ENCODE measurements around the gene IFITM10.
A peak's percentile ranks its signal among the peaks of the same experiment; 100 is the strongest.

Gene IFITM10

DNA sequence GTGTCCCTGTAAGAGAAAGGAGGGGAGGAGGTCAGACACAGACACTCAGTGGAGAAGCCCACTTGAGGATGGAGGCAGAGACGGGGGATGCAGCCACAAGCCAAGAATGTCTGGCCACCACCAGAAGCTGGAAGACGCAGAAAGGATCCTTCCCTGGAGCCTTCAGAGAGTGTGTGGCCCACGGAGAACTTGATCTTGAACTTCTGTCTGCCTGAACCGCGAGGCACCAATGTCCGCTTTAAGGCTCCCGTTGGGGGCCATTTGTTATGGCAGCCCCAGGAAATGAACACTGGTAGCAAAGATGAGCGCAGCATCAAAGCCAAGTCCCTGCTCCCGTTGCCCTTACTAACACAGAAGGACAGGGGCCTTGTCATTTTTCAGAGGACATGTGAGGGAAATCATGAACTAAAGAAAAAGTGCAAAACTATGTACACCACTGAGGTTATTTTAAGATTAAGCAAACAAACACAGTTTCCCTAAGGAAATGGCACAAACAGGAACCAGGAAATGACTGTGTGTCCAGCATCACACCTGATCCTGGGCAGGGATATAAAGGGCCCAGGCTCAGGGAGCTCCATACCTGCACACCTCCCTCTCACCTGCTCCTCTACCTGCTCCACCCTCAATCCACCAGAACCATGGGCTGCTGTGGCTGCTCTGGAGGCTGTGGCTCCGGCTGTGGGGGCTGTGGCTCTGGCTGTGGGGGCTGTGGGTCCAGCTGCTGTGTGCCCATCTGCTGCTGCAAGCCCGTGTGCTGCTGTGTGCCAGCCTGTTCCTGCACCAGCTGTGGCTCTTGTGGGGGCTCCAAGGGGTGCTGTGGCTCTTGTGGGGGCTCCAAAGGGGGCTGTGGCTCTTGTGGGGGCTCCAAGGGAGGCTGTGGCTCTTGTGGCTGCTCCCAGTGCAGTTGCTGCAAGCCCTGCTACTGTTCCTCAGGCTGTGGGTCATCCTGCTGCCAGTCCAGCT lies 53.5 kb downstream of the IFITM10 start, which contains the start of gene KRTAP5-6:
TSS of gene KRTAP5-6 (plus strand) at position 588 of the 963 bp plus-strand sequence. CDS start at position 639, 51 bp downstream.
- Histone ChIP-seq H3K36me3 (ENCODE audit: control insufficient read depth, insufficient read depth, low read length) (no peaks in the 10 kb centered on the region), H3K27ac (ENCODE audit: low read depth, low read length) (no peak within 1 kb of the TSS), H3K27me3 (ENCODE audit: control insufficient read depth, insufficient read depth, low read length) (no peaks in the 10 kb centered on the region), H3K4me1 (ENCODE audit: control insufficient read depth, insufficient read depth, low read length) (no peaks in the 10 kb centered on the region), H3K4me3 (ENCODE audit: low read length) (no peak within 1 kb of the TSS), H3K9ac (ENCODE audit: low read length) (no peak within 1 kb of the TSS)

DNA sequence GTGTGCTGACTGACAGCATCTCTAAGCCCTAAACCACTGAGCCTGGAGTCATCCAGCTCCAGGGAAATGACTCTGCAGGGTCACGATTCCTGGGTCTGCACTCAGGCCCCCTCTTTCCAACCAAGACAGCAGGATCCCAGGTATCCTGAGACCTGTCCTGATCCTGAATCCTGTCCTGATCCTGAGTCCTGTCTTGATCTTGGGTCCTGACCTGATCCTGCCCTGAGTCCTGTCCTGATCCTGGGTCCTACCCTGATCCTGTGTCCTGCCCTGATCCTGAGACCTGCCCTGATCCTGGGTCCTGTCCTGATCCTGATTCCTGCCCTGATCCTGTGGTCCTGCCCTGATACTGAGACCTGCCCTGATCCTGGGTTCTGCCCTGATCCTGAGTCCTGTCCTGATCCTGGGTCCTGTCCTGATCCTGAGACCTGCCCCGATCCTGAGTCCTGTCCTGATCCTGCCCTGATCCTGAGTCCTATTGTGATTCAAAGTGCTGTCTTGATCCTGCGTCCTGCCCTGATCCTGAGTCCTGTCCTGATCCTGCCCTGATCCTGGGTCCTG lies 54.8 kb downstream of the IFITM10 start:
- H3K4me3 ChIP-seq (ENCODE audit: low read length): no peak overlapping the region
- H3K9ac ChIP-seq (ENCODE audit: low read length): no peak overlapping the region
- H3K4me1 ChIP-seq (ENCODE audit: control insufficient read depth, insufficient read depth, low read length): no peaks in the 10 kb centered on the region
- H3K27ac ChIP-seq (ENCODE audit: low read depth, low read length): no peak overlapping the region
- H3K36me3 ChIP-seq (ENCODE audit: control insufficient read depth, insufficient read depth, low read length): no peaks in the 10 kb centered on the region
- peaks cover 3% of the 10 kb centered on the region for H3K27me3 ChIP-seq (ENCODE audit: control insufficient read depth, insufficient read depth, low read length)

DNA sequence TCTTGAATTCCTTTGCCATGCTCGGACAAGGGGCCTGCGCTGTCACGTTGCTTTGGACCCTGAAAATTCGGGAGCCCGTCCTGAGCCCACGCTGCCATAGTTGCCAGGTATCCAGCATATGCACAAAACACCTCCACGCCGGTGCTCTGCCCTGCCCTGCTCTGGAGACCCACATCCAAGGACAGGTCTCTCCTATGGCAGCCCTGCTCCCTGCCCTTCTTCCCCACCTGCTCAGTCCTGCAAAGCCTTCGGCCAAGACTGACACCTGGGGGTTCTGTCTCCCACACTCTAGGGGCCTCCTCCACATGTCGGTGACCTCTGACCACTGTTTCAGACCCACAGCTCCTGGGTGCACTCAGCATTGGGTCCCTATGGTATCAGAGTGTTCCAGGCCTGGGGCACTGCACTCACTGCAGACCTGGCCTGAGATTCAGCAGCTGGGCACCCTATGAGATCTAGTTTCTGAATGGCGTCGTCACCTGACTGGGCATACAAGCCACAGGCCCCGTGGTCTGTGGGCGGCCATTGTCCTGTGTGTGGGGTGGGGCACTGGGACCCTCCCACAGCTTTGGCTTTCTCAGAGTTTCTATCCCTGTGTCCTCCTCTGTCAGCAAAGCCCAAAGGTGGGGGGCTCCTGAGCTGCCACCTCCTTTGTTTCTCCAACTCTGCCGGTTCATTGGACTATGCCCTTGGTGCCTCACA lies 55.4 kb downstream of the IFITM10 start:
- H3K36me3 ChIP-seq (ENCODE audit: control insufficient read depth, insufficient read depth, low read length): no peaks in the 10 kb centered on the region
- H3K27ac ChIP-seq (ENCODE audit: low read depth, low read length): no peak overlapping the region
- H3K4me3 ChIP-seq (ENCODE audit: low read length): no peak overlapping the region
- H3K27me3 ChIP-seq (ENCODE audit: control insufficient read depth, insufficient read depth, low read length): peaks cover 3% of the 10 kb centered on the region
- H3K4me1 ChIP-seq (ENCODE audit: control insufficient read depth, insufficient read depth, low read length): no peaks in the 10 kb centered on the region
- H3K9ac ChIP-seq (ENCODE audit: low read length): no peak overlapping the region

DNA sequence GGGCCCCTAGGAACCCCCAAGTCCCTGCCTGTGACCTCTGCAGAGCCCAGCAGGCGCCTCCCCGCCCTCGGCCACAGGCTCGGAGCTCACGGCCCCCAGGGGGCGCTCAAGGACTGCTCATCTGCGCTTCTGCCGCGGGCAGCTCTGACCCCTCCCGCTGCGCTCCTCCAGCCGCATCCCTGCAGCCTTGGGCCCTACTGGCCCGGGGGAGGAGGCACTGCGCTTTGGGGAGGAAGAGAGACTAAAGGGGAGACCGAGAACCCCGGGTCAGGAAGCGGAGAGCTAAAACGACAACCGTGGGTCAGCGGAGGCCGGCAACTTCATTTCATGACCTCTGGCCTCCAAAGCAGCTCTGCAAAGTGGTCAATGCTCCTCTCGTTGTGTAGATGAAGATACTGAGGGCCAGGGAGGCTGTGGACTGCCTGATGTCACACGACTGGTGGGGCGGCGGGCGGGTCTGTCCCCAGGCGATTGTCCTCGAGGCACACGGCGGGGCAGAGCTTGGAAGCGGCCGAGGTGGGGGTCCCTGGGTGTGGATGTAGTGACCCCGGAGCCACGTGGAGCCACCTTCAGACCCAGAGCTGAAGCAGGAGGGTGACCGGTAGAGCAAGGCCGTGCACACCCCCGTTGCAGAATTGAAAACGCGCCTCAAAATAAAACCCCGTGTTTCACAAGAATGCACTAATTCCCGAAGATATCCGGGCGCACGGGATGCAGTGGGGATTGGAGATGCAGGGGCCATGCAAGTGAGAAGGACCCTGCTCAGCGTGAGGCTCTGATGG lies 56.1 kb downstream of the IFITM10 start:
- Histone ChIP-seq H3K4me3 (ENCODE audit: low read length) (peak overlapping the region; percentile 80), H3K9ac (ENCODE audit: low read length) (no peak overlapping the region), H3K27me3 (ENCODE audit: control insufficient read depth, insufficient read depth, low read length) (peaks cover 3% of the 10 kb centered on the region), H3K4me1 (ENCODE audit: control insufficient read depth, insufficient read depth, low read length) (no peaks in the 10 kb centered on the region), H3K36me3 (ENCODE audit: control insufficient read depth, insufficient read depth, low read length) (no peaks in the 10 kb centered on the region), H3K27ac (ENCODE audit: low read depth, low read length) (peak overlapping the region; percentile 41)

DNA sequence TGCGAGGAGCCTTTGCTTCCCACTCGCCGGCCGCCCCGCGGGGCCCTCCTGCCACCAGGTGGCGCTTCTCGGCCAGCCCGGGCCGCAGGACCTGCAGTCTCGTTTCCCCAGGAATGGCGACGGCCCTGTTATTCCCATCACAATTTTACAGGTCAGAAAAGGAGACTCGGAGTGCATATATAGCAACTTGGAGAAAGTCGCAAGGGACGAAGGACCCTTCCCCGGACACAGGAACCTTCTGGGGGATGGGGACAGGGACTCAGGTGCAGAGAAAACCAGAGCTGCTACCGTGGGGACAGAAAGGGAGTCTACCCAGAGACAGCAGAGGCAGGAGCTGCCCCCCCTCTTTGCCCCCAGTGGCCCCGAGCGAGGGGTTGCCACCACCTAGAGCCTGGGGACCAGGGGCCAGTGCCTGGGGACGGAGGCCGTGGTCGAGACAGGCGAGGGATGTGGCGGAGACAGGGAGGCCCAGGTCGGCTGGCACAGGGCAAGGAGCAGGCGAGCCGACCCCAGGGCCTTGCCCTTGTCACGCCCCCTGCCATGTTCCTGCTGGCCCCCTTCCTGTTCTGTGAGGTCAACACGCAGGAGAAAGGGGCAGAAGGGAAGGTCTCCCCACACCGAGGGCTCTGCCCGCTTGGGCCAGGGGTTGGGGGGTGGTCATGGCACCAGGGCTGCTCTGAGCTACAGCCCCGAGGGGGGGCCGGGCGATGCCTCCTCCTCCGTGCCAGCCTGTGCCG lies 56.9 kb downstream of the IFITM10 start:
- Histone ChIP-seq H3K9ac (ENCODE audit: low read length) (peak overlapping the region; percentile 36), H3K4me3 (ENCODE audit: low read length) (peak overlapping the region; percentile 80), H3K36me3 (ENCODE audit: control insufficient read depth, insufficient read depth, low read length) (no peaks in the 10 kb centered on the region), H3K27ac (ENCODE audit: low read depth, low read length) (peak overlapping the region; percentile 41), H3K4me1 (ENCODE audit: control insufficient read depth, insufficient read depth, low read length) (no peaks in the 10 kb centered on the region), H3K27me3 (ENCODE audit: control insufficient read depth, insufficient read depth, low read length) (peaks cover 3% of the 10 kb centered on the region)

DNA sequence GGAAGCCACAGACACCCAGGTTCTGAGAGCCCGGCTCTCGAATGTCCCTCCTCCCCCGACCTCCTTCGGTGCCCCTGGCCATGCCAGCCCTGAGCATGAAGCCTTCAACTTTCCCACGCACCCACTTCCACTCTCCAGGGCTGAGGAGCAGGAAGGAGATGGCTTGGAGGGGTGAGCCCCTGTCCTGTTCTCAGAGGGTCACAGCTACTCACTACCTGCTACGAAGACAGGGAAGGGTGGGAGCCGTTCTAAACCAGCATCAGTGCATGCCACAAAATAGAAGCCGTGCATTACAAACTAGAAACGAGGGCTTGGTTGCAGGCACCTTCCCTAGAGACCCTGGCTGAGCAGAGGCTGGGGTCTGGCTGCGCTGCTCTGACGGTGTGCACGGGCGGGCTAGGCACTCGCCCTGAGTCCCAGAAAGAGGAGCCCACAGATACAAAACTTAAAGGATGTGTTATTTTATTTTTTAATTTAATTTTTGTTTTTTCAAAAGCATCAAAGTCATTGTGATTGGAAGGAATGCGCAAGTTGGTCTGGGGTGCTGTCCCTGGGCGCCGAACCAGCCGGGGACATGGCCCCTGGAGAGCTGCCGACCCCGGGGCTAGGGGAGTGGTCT lies 57.6 kb downstream of the IFITM10 start:
- H3K4me1 ChIP-seq (ENCODE audit: control insufficient read depth, insufficient read depth, low read length): no peaks in the 10 kb centered on the region
- no peak overlapping the region for H3K27ac ChIP-seq (ENCODE audit: low read depth, low read length)
- H3K4me3 ChIP-seq (ENCODE audit: low read length): no peak overlapping the region
- no peaks in the 10 kb centered on the region for H3K36me3 ChIP-seq (ENCODE audit: control insufficient read depth, insufficient read depth, low read length)
- peaks cover 3% of the 10 kb centered on the region for H3K27me3 ChIP-seq (ENCODE audit: control insufficient read depth, insufficient read depth, low read length)
- no peak overlapping the region for H3K9ac ChIP-seq (ENCODE audit: low read length)

DNA sequence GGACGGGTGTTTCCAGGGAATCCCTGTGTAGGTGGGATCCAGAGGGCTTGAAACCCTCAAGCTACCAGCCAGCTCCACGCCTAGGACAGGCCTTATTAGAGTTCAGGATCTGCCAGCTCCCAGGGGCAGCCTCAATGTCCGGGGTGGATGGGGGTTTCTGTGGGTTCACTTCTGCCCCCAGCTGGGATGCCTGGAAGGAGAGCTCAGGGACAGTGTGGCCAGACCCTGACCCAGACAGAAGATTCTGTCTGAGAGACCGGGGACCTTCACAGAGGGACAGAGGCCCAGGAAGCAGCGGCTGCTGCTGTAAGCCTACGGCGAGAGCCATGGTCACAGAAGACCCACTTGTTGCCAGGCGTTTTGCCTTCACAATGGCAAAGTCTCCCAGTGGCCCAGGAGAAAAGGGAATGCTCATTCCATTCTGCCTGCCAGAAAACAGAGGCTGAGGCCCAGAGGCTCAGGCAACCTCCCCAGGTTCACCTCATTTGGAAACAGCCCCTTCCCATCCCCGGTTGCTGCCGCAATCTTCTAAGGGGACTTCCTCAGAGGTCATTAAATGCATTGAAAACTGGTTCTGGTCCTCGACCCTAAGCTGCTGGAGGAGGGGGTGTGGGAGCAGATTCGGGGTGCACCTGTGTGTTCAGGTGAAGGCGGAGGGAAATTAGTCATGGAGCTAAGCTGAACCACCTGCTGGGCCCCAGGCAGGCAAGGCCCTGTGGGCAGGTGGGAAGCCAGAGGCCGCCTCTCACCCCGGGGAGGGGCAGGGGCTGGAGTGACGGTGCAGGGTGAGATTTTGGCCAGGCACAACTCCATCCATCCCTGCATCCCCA lies 58.3 kb downstream of the IFITM10 start:
- Histone ChIP-seq H3K27me3 (ENCODE audit: control insufficient read depth, insufficient read depth, low read length) (peaks cover 3% of the 10 kb centered on the region), H3K36me3 (ENCODE audit: control insufficient read depth, insufficient read depth, low read length) (no peaks in the 10 kb centered on the region), H3K9ac (ENCODE audit: low read length) (no peak overlapping the region), H3K27ac (ENCODE audit: low read depth, low read length) (no peak overlapping the region), H3K4me1 (ENCODE audit: control insufficient read depth, insufficient read depth, low read length) (no peaks in the 10 kb centered on the region), H3K4me3 (ENCODE audit: low read length) (no peak overlapping the region)

DNA sequence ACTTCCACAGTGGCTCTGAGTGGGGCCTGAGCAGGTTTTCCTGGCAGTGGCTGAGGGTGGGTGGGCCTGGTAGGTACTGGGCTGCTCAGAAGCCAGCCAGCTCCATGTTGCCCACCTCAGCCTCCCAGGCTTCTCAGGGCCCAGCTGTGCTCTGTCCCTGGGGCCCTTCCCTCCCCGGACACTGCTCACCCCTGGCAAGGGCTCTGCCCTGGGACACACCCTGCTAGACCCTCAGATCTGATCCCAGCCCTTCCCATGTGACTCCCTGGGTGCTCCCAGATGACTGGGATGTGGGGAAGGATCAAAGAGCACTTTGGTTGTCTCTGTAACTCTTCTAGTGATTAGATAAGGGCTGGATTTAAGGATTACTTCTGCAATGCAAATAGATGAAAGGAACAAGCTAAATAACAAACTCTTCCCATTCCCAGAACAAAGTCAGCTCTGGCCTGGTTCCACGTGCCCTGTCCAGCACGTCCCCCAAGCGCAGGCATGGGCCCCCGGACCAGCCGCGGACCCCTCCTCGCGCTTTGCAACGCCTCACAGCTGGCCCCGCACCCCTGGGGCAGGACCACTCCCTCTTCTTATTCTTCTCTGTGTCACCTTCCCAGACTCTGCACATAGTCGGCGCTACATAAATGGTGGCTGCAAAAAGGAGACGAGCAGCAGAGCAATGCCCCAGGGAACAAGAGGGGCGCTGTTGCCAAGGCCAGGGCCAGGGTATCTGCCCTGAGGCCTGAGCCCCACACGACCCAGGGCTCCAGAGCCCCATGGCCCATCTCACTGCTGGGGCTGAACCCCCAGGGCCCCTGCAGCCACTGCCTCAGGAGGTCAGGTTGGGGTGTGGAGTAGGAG lies 59.1 kb downstream of the IFITM10 start:
- no peaks in the 10 kb centered on the region for H3K4me1 ChIP-seq (ENCODE audit: control insufficient read depth, insufficient read depth, low read length)
- H3K9ac ChIP-seq (ENCODE audit: low read length): no peak overlapping the region
- no peak overlapping the region for H3K27ac ChIP-seq (ENCODE audit: low read depth, low read length)
- H3K27me3 ChIP-seq (ENCODE audit: control insufficient read depth, insufficient read depth, low read length): peaks cover 3% of the 10 kb centered on the region
- no peaks in the 10 kb centered on the region for H3K36me3 ChIP-seq (ENCODE audit: control insufficient read depth, insufficient read depth, low read length)
- no peak overlapping the region for H3K4me3 ChIP-seq (ENCODE audit: low read length)

DNA sequence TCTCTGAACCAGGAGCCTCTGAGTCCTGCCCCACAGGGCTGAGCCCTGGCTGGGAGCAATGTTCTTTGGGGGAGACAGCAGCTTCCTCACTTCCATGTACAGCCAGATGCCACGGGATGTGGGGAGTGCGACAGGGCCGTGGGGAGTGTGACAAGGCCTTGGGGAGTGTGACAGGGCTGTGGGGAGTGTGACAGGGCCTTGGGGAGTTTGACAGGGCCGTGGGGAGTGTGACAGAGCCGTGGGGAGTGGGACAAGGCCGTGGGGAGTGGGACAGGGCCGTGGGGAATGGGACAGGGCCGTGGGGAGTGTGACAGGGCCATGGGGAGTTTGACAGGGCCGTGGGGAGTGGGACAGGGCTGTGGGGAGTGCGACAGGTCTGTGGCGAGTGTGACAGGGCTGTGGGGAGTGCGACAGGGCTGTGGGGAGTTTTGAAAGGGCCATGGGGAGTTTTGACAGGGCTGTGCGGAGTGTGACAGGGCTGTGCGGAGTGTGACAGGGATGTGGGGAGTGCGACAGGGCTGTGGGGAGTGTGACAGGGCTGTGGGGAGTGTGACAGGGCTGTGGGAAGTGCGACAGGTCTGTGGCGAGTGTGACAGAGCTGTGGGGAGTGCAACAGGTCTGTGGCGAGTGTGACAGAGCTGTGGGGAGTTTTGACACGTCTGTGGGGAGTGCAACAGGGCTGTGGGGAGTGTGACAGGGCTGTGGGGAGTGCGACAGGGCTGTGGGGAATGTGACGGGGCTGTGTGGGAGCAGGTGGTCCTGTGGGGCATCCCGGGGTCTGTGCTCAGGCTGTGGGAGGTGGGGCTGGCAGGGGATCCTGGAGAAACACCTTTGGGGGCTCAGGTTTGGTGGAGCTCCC lies 60.0 kb downstream of the IFITM10 start:
- Histone ChIP-seq H3K27me3 (ENCODE audit: control insufficient read depth, insufficient read depth, low read length) (peaks cover 3% of the 10 kb centered on the region), H3K27ac (ENCODE audit: low read depth, low read length) (no peak overlapping the region), H3K4me3 (ENCODE audit: low read length) (no peak overlapping the region), H3K9ac (ENCODE audit: low read length) (no peak overlapping the region), H3K36me3 (ENCODE audit: control insufficient read depth, insufficient read depth, low read length) (no peaks in the 10 kb centered on the region), H3K4me1 (ENCODE audit: control insufficient read depth, insufficient read depth, low read length) (no peaks in the 10 kb centered on the region)

All from rectal smooth muscle tissue (tissue), 1 donor.